HG03442 (cell line): ENCODE results near the gene IGFL1.
"Not testable (repeated sequence)": the region's sequence is repeated elsewhere in the genome, so short reads cannot be mapped to it uniquely, and the experiment has no call there.

Experiments used
- ATAC-seq: cut with Tn5 transposase; IDR thresholded peaks from one replicate; pipeline ENCODE4 v1.9.1; 2021; ENCODE audit warnings: mild to moderate bottlenecking, moderate library complexity; ENCODE audit not compliant: unreplicated experiment

IGFL1 gene

DNA sequence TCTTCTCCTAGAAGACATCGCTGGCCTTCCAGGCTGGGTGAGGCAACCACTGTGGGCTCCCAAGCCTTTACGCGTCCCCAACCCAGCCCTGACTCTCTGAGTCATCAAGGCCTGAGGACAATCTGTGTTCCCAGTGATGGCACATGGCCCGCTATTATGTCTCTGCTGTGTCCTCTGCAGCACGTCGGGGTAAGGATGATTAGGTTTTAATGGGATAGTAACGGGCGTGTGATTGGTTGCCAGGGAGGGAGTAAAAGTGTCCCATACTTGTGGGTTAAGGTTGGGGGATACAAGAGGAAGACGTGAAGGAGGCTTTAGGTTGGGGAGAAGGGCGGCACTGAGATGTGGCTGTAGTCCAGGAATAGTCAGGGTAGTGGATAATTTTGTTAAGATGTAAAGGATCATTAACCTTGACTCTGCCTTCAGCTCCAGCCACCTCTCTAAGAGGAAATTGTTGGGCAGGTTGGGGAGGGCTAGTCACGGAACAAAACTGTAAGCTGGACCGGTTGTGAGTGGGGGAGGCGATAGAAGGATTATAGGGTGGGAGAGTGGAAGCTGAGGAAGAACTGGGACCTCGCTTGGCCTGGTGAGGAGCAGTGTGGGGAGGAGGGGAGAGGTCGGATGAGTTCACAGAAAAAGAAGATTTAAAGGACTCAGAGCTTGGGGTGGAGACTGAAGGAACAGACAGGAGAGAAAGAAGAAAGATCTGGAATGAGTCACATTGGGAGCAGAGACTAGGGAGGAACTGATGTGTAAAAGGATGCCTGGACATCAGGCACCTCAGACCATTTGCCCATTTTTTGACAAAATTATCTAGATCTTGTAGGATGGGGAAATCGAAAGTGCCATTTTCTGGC, 27.9 kb upstream of the IGFL1 start:
- no peak for ATAC-seq

DNA sequence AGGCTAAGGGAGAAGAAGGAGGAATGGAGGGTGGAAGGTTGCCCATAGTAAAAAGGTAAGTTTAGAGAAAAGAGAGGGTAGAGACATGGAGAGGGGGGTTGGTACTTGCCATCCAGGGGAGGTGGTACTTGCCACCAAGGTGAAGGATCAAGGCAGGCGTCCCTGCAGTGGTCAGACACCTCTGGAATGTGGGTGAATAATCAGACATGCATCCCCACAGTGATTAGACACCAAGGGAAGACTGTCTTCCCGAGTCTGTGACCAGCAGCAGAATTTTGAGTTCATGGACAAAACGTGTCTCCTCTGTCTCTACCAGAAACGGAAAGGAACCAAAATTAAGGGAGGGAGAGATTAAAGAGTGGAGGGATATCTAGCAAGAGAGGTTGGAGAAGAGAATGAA, 27.1 kb upstream of the IGFL1 start:
- no peak for ATAC-seq

DNA sequence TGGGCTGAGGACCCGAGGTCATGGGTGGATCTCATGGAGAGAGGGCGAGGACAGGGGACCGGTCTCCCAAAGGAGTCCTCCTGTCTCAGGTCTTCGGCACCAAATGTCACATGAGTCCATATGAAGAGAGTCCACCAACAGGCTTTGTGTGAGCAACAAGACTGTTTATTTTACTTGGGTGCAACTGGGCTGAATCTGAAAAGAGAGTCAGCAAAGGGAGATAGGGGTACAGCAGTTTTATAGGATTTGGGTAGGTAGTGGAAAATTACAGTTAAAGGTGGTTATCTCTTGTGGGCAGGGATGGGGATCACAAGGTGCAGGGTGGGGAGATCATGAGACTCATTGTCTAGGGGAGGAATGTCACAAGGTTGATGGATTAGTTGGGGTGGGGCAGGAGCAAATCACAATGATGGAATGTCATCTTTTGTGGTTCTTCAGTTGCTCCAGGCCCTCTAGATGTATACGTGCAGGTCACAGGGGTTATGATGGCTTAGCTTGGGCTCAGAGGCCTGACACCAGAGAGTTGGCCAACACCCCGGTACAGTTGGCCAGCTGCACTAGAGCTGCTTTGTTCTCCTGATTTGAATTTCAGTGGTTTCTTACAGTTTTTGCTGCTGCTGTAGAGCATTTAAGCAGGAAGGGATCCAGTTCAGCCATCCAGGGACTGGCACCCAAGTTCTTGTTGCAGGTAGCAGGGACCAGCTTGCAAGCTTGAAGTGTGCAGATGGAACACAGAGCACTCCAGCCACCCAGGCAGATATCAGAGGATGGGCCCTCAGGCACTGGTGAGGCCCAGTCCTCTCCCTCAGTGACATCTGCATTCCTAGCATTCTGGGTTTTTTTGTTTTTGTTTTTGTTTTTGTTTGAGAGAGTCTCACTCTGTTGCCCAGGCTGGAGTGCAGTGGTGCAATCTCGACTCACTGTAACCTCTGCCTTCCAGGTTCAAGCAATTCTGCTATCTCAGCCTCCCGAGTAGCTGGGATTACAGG, 26.4 kb upstream of the IGFL1 start:
- ATAC-seq = no peak

DNA sequence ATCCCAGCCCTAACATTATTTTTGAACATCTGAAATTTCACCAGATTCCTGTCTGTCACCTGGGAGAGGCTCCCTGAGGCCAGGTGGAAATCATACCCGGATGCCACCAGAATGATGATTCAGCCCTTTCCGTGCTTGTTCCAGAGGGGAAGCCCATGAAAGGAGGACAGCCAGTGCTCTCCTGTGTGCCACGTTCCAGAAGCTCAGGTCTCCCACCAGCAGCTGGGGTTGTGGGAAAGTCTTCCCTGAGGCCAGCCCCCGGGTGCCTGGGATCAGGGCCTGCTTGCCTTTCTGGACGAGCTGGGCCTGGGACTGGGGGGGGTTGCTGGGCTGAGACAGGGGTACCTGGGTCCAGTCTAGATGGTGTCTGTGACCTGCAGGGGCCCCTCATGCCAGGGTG, 25.5 kb upstream of the IGFL1 start:
- ATAC-seq = no peak

DNA sequence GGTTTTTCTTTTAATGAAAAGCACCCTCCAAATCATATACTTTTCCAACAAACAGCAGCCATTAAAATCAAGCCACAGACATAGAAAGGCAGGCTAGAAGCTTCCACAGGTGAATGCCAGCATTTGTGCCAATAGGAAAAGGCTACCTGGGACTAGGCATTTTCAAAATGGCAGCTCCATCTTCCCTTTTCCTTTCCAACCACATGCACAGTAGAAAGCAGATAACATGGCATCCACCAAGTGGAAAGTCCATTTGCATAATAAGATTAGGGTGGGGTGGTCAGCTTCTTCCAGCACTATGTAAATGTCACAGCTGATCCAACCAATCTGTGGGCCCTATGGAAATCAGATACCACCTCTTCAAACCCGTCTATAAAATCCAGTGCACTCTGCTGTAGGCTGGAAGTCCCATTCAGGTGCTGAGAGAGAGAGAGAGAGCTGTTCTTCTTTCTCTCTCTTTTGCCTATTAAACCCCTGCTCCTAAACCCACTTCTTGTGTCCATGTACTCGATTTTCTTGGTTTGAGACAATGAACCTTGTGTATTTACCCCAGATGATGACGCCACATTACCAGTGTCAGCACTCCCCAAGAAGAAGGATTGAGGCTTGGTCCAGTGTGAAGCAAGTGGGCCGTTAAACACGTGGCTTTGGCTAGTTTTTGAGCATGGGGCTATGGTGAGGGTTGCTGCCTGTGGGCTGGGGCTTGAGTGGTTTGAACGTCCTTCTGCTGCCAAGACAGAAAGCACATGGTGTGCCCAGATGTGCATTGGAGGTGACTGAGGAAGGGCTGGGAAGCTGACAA, 24.2 kb upstream of the IGFL1 start:
- no peak for ATAC-seq

DNA sequence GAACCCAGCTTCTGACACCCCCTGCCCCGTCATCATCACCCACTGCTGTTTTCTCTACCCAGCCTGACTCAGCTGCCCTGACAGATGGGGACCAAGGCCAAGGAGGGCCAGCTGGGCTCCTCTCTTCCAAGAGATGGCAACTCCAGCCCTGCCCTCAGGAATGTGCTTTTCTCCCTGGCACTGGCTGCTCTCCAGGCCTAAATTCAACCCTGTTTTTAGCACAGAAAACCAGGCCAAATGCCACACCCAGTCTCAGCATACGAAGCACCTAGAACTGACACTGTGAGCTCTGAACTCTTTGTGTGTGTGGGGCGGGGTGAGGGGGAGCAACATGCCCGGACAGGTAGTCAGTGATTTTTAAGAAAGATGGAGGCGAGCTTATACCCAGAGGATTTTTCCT, 23.4 kb upstream of the IGFL1 start:
- ATAC-seq = no peak

DNA sequence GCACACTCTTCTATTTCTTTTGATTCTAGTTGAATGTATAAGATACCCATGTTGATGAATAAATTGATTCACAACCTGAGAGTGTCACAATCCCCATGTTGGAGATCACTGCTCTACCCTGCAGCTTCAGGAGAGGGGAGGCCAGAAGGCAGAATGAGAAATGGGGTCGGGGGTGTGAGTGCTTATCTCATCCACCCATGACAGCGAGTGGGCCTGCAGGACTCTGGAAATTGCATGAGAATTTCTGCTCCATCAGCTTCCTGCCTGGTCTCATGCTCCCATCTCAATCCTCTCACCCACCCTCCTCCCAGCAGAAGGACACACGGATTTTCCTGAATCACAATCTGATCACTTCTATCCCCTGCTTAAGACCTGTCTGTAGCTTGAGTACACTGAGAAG, 22.9 kb upstream of the IGFL1 start:
- no peak for ATAC-seq

DNA sequence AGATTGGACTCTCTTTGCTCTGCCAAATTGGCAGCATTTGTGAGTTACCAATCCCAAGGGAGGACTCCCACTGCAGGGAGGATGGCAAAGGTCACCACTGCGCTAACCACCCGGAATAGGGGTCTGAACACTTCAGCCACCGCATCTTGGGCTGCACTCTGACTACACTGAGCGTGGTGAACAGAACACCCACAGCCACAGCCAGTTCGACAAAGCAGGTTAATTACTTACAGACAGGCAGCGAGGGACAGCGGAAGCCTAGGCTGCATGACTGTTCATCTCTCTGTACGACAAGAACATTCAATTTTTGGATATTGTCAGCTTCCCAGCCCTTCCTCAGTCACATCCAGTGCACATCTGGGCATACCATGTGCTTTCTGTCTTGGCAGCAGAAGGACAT, 21.7 kb upstream of the IGFL1 start:
- not testable (repeated sequence) for ATAC-seq

DNA sequence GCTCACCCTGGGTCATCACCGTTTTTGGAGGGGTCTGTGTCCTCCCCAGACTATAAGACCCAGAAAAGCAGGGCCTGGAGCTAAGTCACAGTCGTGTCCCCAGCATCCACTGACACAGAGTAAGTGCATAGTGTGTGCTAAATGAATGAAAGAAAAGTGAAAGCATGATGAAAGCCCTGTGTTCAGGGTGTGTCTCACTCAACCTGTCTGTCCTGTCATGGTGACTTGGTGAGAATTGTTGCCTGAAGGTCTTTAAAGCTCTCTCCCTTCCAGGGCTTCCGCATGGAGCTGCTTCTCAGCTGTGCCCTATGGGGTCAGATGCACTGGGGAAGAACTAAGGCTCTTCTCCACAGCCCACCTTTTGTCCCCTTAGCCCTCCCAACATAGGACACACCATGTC, 20.5 kb upstream of the IGFL1 start:
- ATAC-seq = no peak

DNA sequence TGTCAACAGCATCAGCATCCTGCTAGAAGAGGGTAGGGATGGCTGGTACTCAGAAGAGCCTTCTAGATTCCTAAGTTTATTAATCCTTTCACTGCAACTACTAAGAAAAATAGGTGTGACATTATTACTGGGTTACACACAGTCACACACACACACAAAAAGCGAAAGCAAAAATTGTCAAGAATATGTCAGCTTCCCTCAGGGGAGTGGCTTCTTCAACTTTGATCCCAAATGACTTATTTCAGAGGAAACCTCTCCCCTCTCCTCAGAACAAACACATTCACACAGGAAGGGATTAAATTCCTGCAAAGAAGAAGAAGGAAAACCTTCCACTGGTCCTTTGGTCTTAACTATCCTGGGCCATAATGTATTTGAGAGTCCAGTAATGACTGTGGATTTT, 20.1 kb upstream of the IGFL1 start:
- no peak for ATAC-seq

DNA sequence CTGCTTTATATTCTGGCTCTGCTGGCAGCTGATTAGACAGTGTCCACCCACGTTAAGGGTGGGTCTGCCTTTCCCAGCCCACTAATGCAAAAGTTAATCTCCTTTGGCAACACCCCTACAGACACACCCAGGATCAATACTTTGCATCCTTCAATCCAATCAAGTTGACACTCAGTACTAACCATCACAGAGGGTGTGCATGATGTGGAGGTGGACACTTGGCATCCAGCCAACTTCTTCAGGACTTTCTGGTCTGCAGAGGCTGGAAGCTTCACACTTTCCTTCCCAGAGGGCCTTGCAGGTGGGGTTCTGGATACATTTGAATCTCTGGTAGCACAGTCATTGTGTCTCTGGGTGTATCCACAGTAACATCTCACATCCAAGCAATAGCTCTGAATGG, 18.9 kb upstream of the IGFL1 start:
- no peak for ATAC-seq

DNA sequence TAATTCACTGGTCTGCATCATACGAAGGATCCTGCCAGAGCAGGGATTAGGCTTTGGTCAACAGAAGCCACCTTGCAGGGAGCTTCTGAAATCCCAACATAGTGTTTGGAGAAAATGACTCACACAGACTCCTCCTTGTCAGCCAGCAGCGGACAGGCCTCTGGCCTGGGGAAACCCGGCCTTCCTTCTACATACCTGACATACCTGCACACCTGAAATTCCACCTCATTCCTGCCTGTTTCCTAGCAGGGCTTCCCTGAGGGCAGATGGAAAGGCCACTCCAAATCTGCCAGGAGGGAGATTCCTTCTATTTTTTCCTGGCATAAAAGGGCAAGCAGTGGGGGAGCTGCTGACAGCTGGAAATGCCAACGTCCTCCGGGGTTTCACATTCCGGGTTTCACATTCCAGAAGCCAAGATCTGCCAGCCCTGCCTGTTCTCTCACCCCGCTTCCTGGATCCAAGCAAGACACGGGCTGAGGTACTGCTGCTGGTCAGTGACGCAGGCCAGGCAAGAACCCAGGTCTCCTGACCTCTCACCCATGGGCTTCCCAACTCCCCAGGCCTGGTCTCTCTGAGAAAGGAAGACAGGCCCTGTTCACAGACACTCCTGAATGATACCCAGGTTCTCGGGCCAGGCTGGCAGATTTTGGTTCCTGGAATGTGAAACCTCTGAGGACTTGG, 18.2 kb upstream of the IGFL1 start:
- no peak for ATAC-seq

DNA sequence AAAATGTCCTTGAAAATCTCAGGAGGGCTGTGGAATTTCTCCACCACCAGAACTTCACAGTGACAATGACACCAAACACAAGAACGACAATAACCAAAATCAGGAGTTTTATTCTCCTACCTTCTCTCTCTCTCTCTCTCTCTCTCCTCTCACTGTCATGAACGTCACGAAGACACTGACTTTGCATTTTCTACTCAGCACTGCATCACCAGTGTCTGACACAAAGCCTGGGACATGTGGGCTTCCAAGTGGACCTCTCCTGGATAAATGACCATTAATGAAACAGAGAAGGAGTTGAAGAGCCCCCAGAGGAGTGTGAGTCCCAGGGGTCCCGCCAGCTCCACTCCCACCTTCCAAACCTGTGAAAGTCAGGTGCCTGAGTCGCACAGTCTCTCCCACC, 16.9 kb upstream of the IGFL1 start:
- ATAC-seq = not testable (repeated sequence)

DNA sequence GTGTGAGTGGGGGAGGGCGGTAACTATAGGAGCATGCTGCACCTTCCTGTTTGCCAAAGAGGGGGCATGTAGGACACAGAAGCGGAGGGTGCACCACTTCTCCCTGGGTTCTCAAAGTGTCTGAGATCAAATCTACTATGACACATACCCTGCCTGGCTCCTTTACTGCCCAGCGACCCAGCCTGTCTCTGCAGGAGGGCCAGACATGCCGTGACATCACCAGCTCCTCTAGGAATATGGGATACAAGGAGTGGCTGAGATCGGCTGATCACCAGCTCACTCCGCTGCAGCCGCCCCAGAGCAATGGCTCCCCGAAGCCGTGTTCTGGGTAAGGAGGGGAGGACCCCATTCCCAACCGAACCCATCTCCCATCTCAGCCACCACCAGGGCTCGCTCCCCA, 16.4 kb upstream of the IGFL1 start:
- ATAC-seq = no peak

DNA sequence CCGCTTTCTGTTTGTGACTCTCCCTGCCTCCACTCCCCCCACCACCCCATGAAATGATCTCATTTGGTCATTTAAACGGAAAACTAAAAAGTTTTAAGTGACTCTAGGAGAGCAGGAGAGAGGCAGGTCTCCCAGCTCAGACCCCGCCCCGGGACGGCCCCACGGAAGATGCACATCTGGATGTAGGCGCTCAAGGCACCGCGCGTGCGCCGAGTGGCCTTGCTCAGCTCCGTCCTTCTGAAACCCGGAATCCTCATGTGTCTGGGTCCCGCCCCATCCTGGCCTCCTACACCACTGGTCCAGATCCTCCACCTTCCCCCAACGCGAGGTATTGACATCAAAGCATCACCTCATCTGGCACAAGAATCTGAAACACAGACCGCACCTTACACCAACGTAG, 15.7 kb upstream of the IGFL1 start:
- no peak for ATAC-seq

DNA sequence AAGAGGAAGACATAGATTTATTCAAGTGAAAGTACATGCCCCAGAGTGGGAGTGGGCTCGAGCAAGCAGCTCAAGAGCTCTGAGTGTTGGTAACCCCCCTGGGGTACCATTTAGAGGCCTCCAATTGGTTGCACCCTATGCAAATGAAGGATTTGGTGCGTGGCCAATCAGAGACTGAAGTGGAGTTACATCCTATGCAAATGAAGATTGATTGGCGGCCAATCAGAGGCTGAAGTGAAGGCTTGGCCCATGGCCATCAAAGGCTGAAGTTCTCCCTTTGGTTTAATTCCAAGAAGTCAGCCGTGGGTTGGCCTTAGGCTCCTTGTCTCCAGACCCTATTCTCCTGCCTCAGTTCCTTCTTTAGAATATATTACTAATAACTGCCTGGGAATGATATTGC, 12.9 kb upstream of the IGFL1 start:
- ATAC-seq = no peak

DNA sequence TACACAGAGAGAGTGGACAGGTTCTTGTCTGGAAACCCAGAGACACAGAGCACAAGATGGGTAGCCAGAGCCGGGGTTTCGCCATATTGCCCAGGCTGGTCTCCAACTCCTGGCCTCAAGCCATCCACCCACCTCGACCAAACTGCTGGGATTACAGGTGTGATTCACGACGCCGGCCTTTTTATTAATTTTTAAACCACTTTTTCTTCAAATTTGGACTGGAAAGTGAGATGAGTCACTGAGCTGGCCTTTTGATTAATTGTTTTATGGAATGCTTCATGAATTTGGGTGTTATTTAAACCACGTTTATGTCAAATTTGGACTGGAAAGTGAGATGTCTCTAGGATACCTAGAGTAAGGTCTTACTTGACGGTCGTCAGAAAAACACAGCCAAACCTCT, 12.1 kb upstream of the IGFL1 start:
- no peak for ATAC-seq

DNA sequence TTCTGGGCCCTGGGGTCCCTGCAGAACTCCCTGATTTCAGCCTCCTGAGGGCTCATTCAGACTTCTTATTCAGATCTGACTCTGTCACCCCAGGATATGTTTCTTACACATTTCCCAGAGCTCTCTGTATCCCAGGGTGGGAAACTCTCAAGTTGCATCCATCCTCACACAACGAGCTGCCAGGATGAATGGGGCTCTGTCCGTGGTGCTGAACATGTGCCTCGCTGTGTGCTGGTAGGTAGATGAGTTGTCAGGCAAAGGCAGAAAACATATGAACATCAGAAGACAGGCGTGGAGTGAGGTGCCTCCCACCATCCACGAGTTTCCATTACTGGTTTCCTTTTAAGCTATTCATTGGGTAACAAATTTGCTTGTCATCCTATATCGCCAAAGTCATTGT, 11.4 kb upstream of the IGFL1 start:
- ATAC-seq = no peak

DNA sequence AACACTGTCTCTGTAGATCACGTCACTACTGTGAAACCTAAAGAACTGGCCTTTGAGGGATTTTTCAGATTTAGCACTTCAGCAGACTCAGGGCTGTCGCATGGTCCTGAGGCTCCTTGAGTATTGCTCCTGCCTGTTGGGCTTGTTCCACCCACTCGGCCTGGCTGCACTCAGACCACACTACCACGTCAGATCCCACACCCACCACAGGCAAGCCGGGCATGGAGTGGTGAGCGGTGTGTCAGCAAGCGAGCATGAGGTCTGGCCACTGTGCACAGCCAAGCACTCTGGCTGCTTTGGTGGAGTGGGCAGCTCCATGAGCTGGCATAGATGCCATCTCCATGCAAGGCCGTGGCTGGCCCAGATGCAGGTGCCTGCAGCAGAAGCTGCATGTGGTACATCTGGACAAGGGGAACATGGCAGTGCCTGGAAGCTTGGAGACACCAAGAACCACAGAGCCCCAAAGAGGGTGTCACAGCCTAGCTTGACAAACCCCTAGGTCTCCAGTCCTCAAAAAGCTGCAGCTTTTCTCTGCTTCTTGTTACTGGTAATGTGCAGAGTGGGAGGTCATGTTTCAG, 9.4 kb upstream of the IGFL1 start:
- ATAC-seq = no peak

DNA sequence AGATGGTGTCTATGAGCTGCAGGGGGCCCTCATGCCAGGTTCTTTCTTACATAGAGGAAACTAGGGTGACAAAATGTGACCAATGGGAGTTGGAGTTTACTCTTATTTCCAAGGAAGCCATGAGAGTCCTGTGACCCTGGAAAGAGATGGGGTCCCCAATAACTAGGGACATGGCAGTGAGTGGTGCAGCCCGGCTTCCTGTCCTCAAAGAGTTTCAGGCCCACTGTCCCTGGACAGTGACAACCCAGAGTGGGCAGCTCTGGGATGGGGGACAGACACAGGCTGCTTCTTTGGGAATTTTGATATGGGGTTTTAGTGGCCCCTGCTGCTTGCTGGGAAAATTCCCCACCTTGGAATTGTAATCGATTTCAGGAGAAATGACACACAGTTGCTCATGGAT, 8.4 kb upstream of the IGFL1 start:
- ATAC-seq = no peak
